NK-92 (cell line): Measurements from ENCODE around the gene CCDC57.

Experiments used
- DNase-seq: peaks from one replicate; lab custom pipeline; 2025; ENCODE audit not compliant: unreplicated experiment; lab: John Stamatoyannopoulos, UW

Gene CCDC57

GRCh38 chr17:82064433-82065192 is 148.0 kb downstream of the CCDC57 start:
- no peak for DNase-seq

DNA sequence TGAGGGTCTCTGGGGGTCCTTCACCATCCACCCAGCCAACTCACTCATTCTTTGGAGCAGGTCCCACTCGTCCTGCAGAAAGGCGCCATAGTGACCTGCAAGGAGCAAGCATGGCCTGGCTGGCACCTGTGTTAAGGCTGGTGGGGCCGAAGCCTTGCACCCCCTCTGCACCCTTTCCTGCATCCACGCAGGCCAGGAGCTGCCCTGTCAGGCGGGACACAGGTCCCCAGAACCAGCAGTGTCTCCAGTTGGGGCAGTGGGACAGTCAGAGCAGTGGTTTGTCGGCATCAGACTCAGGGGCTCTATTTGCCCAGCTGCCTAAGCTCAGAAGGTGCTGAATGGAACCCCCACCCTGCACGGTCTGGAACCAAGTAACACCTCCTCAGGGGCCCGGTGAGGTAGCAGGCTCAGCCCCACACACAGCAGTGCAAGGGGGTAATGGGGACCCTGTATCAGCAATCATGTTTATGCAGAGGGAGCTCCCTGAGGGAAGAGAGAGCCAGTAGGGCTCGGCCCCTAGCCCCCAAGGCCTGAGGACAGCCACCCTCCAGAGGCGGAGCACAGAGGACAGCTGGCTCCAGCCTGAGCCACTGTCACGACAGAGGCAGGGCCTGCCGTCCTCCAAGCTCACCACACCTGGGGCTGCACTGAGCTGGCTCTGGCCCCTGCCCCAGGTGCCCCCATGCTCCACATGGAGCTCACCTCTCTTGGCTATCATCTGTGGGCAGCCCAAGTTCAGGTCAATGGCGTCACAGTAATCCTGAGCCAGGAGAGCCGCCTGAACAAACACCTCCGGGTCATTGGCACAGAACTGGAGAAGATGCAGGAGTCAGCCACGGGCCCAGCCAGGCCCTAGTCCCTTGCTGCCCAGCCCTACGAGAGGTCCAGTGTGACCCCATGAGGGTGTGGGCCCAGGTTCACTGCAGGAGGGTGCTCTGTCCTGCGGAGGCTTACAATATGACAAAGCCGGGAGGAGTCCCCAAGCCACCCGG is 148.9 kb downstream of the CCDC57 start:
- DNase-seq: no peak

DNA sequence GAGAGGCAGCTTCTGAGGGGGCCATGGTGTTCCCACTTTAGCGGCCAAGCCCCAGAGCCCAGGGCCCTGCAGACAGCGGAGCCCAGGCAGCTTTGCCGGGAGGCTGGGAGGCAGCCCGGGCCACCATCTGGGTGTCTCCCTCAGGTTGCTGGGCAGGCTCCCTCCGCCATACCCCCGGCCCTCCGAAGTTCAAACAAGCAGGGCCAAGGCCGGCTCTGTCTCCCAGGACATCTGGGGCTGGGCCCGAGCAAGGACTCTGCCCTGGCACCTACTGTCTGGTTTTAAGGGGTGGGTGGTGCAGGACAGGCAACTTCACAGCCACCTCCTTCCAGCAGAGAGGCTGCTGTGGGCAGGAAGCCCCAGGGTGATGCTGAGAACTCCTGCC is 149.7 kb downstream of the CCDC57 start:
- no peak for DNase-seq

- no peak for DNase-seq
Measured at GRCh38 chr17:82062076-82062983, 150.3 kb downstream of the CCDC57 start.

DNA sequence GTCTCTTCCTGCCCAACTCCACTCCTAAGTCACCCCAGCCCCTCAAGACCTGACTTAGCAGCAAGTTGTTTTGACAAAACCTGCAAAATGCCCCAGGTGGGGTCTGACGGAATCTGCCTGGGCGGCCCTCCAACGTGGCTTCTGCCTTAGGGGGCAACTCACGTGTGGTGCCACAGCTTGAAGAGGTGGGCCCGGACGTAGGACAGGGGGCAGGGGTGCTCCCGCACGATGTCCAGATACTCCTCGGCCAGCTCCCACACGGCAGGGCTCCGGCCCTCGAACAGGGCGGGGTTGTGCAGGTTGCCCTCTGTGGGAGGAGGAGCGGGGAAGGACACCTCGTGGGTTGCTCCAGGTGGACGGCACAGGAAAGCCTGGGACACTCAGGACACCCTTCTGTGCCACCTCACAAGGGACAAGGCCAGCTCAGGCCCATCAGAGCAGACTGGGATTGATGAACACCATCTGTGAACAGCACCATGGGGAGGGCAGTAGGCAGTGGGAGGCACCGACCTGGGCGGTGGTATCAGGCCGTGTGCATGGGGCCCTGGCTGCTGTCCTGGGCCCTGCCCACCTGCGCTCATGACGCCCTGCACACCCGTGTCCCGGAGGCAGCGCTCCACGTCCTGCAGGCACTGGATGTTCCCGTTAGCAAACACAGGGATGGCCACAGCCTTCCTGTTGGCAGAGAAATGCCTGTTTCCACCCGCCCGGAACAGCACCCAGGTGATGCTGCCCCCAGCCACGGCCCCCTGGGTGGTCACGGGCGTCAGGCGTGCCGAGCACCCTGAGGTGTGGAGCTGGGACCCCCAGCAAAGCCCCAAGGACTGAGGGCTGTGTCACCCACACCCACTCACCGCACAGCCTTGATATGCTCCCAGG is 151.4 kb downstream of the CCDC57 start:
- no peak for DNase-seq

GRCh38 chr17:82060614-82061013 is 152.0 kb downstream of the CCDC57 start:
- DNase-seq: no peak

DNA sequence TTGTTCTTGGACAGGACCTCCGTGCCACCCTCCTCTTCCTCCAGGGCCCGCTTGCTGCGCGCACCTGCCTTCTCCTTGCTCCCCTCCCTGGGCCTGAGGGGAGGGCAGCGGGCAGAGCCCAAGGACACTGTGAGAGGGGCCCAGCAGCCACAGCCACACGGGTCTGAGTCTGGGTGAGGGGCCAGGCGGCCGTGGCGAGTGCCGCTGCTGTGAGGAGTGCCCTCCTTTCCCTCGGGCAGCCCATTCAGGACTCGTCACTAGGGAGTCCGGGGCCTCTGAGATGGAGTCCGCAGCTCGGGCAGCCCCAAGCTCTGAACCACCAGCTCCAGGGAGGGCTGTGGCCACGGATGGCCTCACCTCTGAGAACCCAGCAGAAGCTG is 152.7 kb downstream of the CCDC57 start:
- DNase-seq: no peak

DNA sequence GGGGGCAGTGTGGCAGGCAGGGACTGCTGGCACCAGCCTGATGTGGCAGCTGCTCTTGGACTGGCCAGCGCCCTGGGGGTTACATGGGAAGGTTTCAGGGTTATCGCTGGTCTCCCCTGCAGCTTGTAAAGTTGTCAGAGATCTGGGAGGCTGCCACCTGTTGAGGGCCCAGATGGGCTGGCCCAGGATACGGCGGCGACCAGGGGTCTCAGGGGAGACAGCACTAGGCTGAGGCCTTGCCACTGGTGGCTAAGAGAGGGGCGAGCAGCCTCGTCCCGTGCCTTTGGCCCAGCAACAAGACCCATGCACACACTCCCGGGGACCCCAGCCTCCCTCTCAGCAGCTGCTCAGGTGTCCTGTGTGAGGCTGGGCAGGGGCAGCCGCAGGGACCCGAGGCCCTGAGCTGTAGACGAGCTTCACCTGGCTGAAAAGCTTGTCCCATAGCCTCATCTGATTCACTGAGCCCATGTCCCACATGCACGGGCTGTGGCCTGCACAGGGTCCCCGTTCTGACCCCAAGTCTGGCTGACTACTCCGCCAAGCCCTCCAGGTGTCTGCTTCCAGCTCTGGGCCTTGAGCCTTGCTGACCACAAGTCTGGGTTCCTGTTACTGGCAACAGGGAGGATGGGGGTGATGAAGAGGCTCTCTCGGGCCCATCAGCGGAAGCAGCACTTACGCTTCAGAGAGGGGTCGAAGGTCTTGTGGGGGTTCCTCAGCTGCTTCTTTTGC is 153.2 kb downstream of the CCDC57 start:
- DNase-seq: no peak

DNA sequence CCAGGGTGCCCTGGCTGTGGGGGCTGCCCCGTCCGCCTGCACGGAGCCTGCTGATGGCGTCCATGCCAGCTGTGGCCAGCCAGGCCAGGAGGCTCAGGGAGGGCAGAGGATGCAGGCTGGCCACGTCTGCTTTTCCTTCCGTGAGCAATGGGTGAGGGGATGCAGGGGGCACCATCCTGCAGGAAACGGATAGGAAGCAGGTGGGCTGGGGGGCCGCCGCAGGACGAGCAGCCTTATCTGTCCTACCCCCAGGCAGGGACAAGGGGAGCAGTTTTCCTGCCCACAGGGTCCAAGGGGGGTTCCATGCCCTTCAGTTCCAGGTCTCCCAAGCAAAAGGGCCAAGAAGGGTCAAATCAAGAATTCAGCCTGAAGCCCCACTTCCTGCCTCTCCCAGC is 153.8 kb downstream of the CCDC57 start:
- no peak for DNase-seq

DNA sequence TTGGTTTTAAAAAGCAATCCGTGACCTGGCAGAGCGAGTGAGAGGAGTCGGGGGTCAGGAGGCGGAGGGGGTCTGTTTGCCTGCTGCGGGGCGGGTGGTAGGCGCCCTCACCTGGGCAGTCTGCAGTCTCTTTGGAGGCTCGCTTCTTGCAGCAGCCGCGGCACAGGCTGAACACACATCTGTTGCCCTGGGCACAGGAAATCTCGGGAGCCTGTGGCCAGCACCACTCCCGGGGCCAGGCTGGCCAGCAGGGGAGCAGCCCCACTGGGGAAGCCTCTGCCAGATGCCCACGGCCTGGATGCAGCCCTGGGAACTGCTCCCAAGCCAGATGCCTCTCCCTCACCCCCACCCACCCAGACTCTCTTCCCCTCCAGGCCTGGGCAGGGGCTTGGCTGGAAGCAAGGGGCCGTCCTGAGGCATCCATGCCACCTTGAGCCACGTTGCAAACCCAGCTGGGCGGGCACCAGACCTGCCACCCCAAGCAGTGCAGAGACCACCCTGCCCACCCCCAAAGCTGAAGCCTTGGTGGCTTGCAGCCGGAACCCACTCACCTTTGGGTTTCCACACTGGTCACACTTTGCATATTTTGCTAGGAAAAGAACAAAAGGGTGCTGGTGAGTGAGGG is 154.3 kb downstream of the CCDC57 start:
- DNase-seq: no peak

- DNase-seq: no peak
Measured at GRCh38 chr17:82056729-82057621, 155.7 kb downstream of the CCDC57 start.

DNA sequence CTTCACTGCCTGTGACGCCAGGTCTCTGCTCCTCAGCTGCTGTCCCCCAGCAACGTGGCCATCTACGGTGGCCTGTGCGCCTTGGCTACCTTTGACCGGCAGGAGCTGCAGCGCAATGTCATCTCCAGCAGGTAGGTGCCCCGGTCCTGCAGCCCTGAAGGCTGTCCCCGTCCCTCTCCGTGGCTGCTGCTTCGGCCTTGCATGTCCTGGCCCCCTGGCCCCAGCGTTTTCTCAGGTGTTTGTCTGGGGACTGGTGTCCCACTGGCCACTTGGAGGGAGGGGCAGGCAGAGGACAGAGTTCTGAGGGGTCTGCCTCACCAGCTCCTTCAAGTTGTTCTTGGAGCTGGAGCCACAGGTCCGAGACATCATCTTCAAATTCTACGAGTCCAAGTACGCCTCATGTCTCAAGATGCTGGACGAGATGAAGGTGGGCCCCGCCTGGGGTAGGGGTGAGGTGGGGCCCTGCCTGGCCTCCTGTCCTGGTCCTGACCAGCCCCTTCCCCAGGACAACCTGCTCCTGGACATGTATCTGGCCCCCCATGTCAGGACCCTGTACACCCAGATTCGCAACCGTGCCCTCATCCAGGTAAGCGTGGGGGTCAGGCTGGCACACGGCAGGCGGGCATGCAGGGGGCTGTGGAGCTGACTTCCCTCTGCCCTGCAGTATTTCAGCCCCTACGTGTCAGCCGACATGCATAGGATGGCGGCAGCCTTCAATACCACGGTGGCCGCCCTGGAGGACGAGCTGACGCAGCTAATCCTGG is 156.5 kb downstream of the CCDC57 start:
- no peak for DNase-seq

DNA sequence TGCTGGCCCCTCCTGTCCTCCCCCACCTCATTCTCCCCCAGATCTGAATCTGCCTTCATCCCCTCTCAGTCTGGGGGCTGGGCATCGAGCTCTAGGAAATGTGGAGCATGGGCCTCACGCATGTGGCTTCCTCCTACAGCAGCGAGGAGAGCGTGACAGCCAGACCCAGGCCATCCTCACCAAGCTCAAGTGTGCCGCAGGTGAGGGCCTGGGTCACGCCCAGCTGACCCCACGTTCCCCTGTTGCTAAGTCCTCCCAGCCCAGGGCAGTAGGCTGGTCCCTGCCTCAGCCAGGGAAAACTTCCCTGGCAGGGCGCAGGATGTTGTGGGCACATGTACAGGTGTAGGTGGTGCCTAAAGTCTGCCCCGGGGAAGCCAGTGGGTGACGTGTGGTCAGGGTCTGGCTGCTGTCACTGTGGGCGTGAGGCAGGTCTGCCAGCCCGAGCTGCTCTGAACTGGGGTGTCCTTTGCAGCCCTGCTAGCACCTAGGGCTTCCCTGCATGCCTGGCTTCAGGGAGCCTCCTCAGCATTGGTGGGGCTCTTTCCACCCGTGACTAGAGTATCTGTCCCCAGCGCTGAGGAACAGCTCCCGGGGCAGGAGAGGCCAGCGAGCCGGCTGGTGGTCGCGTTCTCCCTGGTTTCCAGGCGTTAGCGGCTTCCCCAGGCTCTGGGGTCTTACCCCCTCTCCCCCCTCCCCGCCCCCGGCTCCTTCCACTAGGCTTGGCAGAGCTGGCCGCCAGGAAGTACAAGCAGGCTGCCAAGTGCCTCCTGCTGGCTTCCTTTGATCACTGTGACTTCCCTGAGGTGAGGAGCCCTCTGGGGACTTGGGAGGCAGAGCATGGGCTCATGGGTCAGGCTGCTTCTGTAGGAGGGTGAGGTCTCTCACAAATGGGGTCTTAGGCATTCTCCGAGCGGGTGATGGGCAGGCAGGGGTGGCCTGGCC is 157.3 kb downstream of the CCDC57 start:
- no peak for DNase-seq

GRCh38 chr17:82054351-82055022 is 158.2 kb downstream of the CCDC57 start:
- no peak for DNase-seq

DNA sequence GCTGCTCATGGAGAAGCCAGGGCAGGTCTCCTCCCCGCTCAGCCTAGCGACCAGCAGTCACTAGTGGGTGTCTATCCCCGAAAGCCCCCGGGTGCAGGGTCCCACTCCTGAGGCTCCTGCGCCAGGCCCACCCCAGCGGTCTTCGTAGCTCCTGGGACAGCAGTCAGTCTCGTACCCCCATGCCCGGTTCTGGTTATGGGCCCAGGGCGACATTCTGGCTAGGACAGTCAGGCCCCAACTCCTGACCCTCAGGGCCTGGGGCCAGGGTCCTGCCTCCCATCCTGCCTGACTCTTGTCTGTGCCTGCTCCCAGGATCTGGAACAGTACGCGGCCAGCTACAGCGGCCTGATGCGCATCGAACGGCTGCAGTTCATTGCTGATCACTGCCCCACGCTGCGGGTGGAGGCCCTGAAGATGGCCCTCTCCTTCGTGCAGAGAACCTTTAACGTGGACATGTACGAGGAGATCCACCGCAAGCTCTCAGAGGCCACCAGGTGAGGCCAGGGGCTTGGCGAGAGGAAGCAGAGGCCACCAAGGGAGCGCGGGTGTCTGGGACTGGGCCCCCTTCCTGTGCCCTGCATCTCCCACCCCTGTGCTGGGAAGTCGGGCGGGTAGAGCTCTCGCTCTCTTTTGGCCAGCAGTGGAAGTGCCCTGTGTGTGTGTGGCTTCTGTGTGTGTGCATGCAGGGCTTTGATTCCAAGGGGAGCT is 158.9 kb downstream of the CCDC57 start:
- DNase-seq: no peak
